Measurements from ENCODE around the gene HDAC8. TPM values are rescaled to one million over a fixed set of nuclear protein-coding genes. Genes with fewer than 3 reads are reported as not detected.
"Not testable (repeated sequence)": the region's sequence is repeated elsewhere in the genome, so short reads cannot be mapped to it uniquely, and the experiment has no call there.

Gene HDAC8
- total and polyA plus RNA-seq, 9 of the 15 experiments (the other 6 are each of a cell fraction or from before 2014, with no cell fraction given): 18.9 to 53.8 (median 28.7) TPM

DNA sequence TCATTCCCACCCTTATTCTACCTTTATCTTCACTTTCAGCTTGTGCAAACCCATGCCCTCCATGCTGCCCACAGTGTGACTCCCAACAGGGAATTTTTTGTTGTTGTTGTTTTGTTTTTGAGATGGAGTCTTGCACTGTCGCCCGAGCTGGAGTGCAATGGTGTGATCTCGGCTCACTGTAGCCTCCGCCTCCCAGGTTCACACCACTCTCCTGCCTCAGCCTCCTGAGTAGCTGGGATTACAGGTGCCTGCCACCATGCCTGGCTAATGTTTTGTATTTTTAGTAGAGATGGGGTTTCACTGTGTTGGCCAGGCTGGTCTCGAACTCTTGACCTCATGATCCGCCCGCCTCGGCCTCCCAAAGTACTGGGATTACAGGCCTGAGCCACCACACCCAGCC lies 253.0 kb downstream of the HDAC8 start:
- H3K9me1 ChIP-seq (ENCODE audit: control insufficient read depth, insufficient read depth, low read length); CTCF ChIA-PET (ENCODE audit: low intra/inter-chr PET ratio); H3K9ac ChIP-seq (ENCODE audit: insufficient read depth in 1 of 2, low read depth in 2 of 2, low read length in 2 of 2); BruUV-seq (replicated peaks); H3K79me2 ChIP-seq (ENCODE audit: control insufficient read depth, insufficient read depth, low read length); H3K4me3 ChIP-seq; ATAC-seq; H2AFZ ChIP-seq (ENCODE audit: low read depth, low read length); H3K4me2 ChIP-seq (ENCODE audit: insufficient read depth, low read length); H3K27me3 ChIP-seq (ENCODE audit: control insufficient read depth in 2 of 2, insufficient read depth in 2 of 2, low read length in 2 of 2); FAIRE-seq; H3K36me3 ChIP-seq (ENCODE audit: control insufficient read depth, insufficient read depth, low read length); intact Hi-C loops (cut with micrococcal nuclease); H3K4me1 ChIP-seq (replicated peaks in 1 of 2; ENCODE audit: control insufficient read depth in 2 of 2, insufficient read depth in 2 of 2, low read length in 2 of 2); POLR2A ChIA-PET; H3K27ac ChIP-seq (ENCODE audit: extremely low read depth, low read depth, low read length); H4K20me1 ChIP-seq (replicated peaks; ENCODE audit: control insufficient read depth, insufficient read depth, low read length); H3K9me3 ChIP-seq (replicated peaks; ENCODE audit: control insufficient read depth, insufficient read depth, low read depth, low read length); DNase-seq (ENCODE audit: extremely low read depth in 1 of 4, low spot score in 3 of 4): not testable (repeated sequence)
- in situ Hi-C loops (cut with MboI): loop anchor here (25.0 kb wide), 1 partner anchor 218 kb away; no protein-coding TSS in a partner anchor
- 49% methylated on average over 4 of the region's 8 CpGs for WGBS (ENCODE audit: insufficient coverage, low coverage, missing lambda C conversion rate)

- WGBS (ENCODE audit: insufficient coverage, low coverage, missing lambda C conversion rate): 20% methylated on average over 4 of the region's 4 CpGs
- H3K9me3 ChIP-seq (replicated peaks; ENCODE audit: control insufficient read depth, insufficient read depth, low read depth, low read length): no peaks in the 10 kb centered on the region
- no peak for DNase-seq (ENCODE audit: extremely low read depth in 1 of 4, low spot score in 3 of 4)
- peaks cover 0 to 5% of the 10 kb centered on the region in 2 experiments; a peak in 1 of 5 replicates for H3K4me1 ChIP-seq (replicated peaks in 1 of 2; ENCODE audit: control insufficient read depth in 2 of 2, insufficient read depth in 2 of 2, low read length in 2 of 2)
- H3K27me3 ChIP-seq (ENCODE audit: control insufficient read depth in 2 of 2, insufficient read depth in 2 of 2, low read length in 2 of 2): no peaks in the 10 kb centered on the region
- no peaks in the 10 kb centered on the region for H4K20me1 ChIP-seq (replicated peaks; ENCODE audit: control insufficient read depth, insufficient read depth, low read length)
- H3K36me3 ChIP-seq (ENCODE audit: control insufficient read depth, insufficient read depth, low read length): no peaks in the 10 kb centered on the region
- H3K27ac ChIP-seq (ENCODE audit: extremely low read depth, low read depth, low read length): no peak overlapping the region
- in situ Hi-C loops (cut with MboI): loop anchor here (25.0 kb wide), 1 partner anchor 220 kb away; no protein-coding TSS in a partner anchor
- CTCF ChIA-PET (ENCODE audit: low intra/inter-chr PET ratio): no interaction called here
- TF ChIP-seq SMC3 (conservative IDR thresholded peaks at IDR 0.05; ENCODE audit: insufficient read depth, low read depth, low read length): no peak
- no peak for TF ChIP-seq POLR2G (IDR thresholded peaks at IDR 0.05; ENCODE audit: low read depth, low read length)
- no peak for TF ChIP-seq TSC22D4 (tag; IDR thresholded peaks at IDR 0.05)
- TF ChIP-seq HEY1 (CRISPR knock-in tag; IDR thresholded peaks at IDR 0.05; ENCODE audit: borderline replicate concordance): no peak
- TF ChIP-seq, protein P1, sequence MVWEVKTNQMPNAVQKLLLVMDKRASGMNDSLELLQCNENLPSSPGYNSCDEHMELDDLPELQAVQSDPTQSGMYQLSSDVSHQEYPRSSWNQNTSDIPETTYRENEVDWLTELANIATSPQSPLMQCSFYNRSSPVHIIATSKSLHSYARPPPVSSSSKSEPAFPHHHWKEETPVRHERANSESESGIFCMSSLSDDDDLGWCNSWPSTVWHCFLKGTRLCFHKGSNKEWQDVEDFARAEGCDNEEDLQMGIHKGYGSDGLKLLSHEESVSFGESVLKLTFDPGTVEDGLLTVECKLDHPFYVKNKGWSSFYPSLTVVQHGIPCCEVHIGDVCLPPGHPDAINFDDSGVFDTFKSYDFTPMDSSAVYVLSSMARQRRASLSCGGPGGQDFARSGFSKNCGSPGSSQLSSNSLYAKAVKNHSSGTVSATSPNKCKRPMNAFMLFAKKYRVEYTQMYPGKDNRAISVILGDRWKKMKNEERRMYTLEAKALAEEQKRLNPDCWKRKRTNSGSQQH (CRISPR knock-in tag; IDR thresholded peaks at IDR 0.05): no peak
- no peak for TF ChIP-seq SETDB1 (IDR thresholded peaks at IDR 0.05; ENCODE audit: low read length)
- TF ChIP-seq SNAPC5 (CRISPR knock-in tag; IDR thresholded peaks at IDR 0.05): no peak
- TF ChIP-seq CAMTA2 (CRISPR knock-in tag; conservative IDR thresholded peaks at IDR 0.05): no peak
- TF ChIP-seq ZNF778 (CRISPR knock-in tag; IDR thresholded peaks at IDR 0.05): no peak
- no peak for TF ChIP-seq HNRNPUL1 (IDR thresholded peaks at IDR 0.05; ENCODE audit: low read length)
- no peak for TF ChIP-seq CTBP1 (IDR thresholded peaks at IDR 0.05; ENCODE audit: borderline replicate concordance)
- TF ChIP-seq, protein P2, sequence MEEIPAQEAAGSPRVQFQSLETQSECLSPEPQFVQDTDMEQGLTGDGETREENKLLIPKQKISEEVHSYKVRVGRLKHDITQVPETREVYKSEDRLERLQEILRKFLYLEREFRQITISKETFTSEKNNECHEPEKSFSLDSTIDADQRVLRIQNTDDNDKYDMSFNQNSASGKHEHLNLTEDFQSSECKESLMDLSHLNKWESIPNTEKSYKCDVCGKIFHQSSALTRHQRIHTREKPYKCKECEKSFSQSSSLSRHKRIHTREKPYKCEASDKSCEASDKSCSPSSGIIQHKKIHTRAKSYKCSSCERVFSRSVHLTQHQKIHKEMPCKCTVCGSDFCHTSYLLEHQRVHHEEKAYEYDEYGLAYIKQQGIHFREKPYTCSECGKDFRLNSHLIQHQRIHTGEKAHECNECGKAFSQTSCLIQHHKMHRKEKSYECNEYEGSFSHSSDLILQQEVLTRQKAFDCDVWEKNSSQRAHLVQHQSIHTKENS (CRISPR knock-in tag; IDR thresholded peaks at IDR 0.05): no peak
- TF ChIP-seq MYC (IDR thresholded peaks at IDR 0.05; ENCODE audit: low read depth, low read length): no peak
- no peak for TF ChIP-seq MYC (CRISPR knock-in tag; IDR thresholded peaks at IDR 0.05; ENCODE audit: borderline replicate concordance, low read depth)
- BruUV-seq (replicated peaks): no TSS peak
- no peaks in the 10 kb centered on the region for H3K79me2 ChIP-seq (ENCODE audit: control insufficient read depth, insufficient read depth, low read length)
- no peak overlapping the region for H3K9ac ChIP-seq (ENCODE audit: insufficient read depth in 1 of 2, low read depth in 2 of 2, low read length in 2 of 2)
- H3K4me2 ChIP-seq (ENCODE audit: insufficient read depth, low read length): no peak overlapping the region
- no peak for FAIRE-seq
- intact Hi-C loops (cut with micrococcal nuclease): no loop called here
- H3K4me3 ChIP-seq: no peak overlapping the region
- no peaks in the 10 kb centered on the region for H3K9me1 ChIP-seq (ENCODE audit: control insufficient read depth, insufficient read depth, low read length)
- no peak overlapping the region for H2AFZ ChIP-seq (ENCODE audit: low read depth, low read length)
- POLR2A ChIA-PET: no interaction called here
- no peak for ATAC-seq
Observed at GRCh38 chrX:72317139-72317538, 255.5 kb downstream of the HDAC8 start.
